Osteoblast (primary cell): Measurements from ENCODE around the gene NUDT19. TPM values are rescaled to one million over a fixed set of nuclear protein-coding genes. Genes with fewer than 3 reads are reported as not detected.

Experiments used
- DNase-seq: peaks from one replicate; pipeline ENCODE4 v3.0.0; 2011; ENCODE audit warnings: low spot score, mixed read lengths; ENCODE audit not compliant: insufficient read length; ENCODE audit errors: missing footprints
- H2AFZ ChIP-seq: 2 replicates; pipeline ENCODE4 v1.6.0; 2011; ENCODE audit warnings: mild to moderate bottlenecking, low read length
- H3K27ac ChIP-seq: 2 replicates; pipeline ENCODE4 v1.5.1; 2011; ENCODE audit warnings: mild to moderate bottlenecking, low read depth, low read length, moderate library complexity
- H3K27me3 ChIP-seq: 2 replicates; pipeline ENCODE4 v1.6.0; 2012; ENCODE audit warnings: mild to moderate bottlenecking, control low read depth, inconsistent platforms, low read length, moderate library complexity; ENCODE audit not compliant: insufficient read depth
- H3K36me3 ChIP-seq: 2 replicates; pipeline ENCODE4 v1.5.1; 2011; ENCODE audit warnings: mild to moderate bottlenecking, low read length, control low read depth, moderate library complexity; ENCODE audit not compliant: insufficient read depth
- H3K4me1 ChIP-seq: 2 replicates; pipeline ENCODE4 v1.5.1; 2011; ENCODE audit warnings: mild to moderate bottlenecking, low read length, control low read depth, moderate library complexity; ENCODE audit not compliant: insufficient read depth
- H3K4me2 ChIP-seq: 2 replicates; pipeline ENCODE4 v1.6.0; 2011; ENCODE audit warnings: mild to moderate bottlenecking, low read length; ENCODE audit not compliant: insufficient read depth
- H3K4me3 ChIP-seq: fragments of 200-600 bp; sonication (generic); 3 replicates; pipeline ENCODE4 v1.5.1; 2012; ENCODE audit warnings: mild to moderate bottlenecking, low read length, inconsistent platforms; ENCODE audit not compliant: insufficient read depth
- H3K79me2 ChIP-seq: 2 replicates; pipeline ENCODE4 v1.6.0; 2012; ENCODE audit warnings: mild to moderate bottlenecking, low read length, control low read depth, inconsistent platforms; ENCODE audit not compliant: insufficient read depth
- H3K9me3 ChIP-seq: 2 replicates; pipeline ENCODE4 v1.5.1; 2011; ENCODE audit warnings: low read depth, low read length, control low read depth
- H4K20me1 ChIP-seq: 2 replicates; pipeline ENCODE4 v1.6.0; 2012; ENCODE audit warnings: mild to moderate bottlenecking, low read length, control low read depth; ENCODE audit not compliant: insufficient read depth
- CTCF ChIP-seq: IDR thresholded peaks from 2 replicates; pipeline ENCODE4 v1.5.1; 2011; ENCODE audit warnings: mild to moderate bottlenecking, low read depth, low read length, moderate library complexity; ENCODE audit errors: extremely low read depth
- total RNA-seq: library from RNA; depleted of rRNA; stranded (reverse); fragments of >200 nt; gene quantifications from 2 replicates; pipeline ENCODE4 v1.2.3, GENCODE V29; 2012

NUDT19 gene
- total RNA-seq, 1 donor = 8.3 TPM

GRCh38 chr19:32676186-32676894 lies 15.3 kb upstream of the NUDT19 start:
- H2AFZ ChIP-seq = peak overlapping the region; percentile 41
- no peak overlapping the region for H3K27ac ChIP-seq
- no peak for TF ChIP-seq CTCF

GRCh38 chr19:32676895-32677359 lies 14.7 kb upstream of the NUDT19 start:
- no peaks in the 10 kb centered on the region for H3K9me3 ChIP-seq
- H2AFZ ChIP-seq = no peak overlapping the region
- no peak overlapping the region for H3K4me2 ChIP-seq
- peaks cover 22% of the 10 kb centered on the region for H3K27me3 ChIP-seq
- peaks cover 24% of the 10 kb centered on the region for H4K20me1 ChIP-seq
- peaks cover 10% of the 10 kb centered on the region for H3K4me1 ChIP-seq
- H3K36me3 ChIP-seq = no peaks in the 10 kb centered on the region
- no peak for TF ChIP-seq CTCF
- H3K27ac ChIP-seq = no peak overlapping the region
- no peak overlapping the region for H3K4me3 ChIP-seq
- no peak for DNase-seq
- H3K79me2 ChIP-seq = peaks cover 30% of the 10 kb centered on the region

More at GRCh38 chr19:32676186-32676894, 15.3 kb upstream of the NUDT19 start:
- peak overlapping the region; percentile 96 for H3K4me3 ChIP-seq
- H3K9me3 ChIP-seq = no peaks in the 10 kb centered on the region
- peaks cover 22% of the 10 kb centered on the region for H3K27me3 ChIP-seq
- H4K20me1 ChIP-seq = peaks cover 28% of the 10 kb centered on the region
- no peaks in the 10 kb centered on the region for H3K36me3 ChIP-seq
- peak overlapping the region; percentile 80 for H3K4me2 ChIP-seq
- DNase-seq = no peak
- H3K79me2 ChIP-seq = peaks cover 36% of the 10 kb centered on the region
- peaks cover 10% of the 10 kb centered on the region for H3K4me1 ChIP-seq

GRCh38 chr19:32677657-32678056 lies 14.0 kb upstream of the NUDT19 start:
- peaks cover 23% of the 10 kb centered on the region for H3K79me2 ChIP-seq
- H3K27ac ChIP-seq = no peak overlapping the region
- H3K36me3 ChIP-seq = no peaks in the 10 kb centered on the region
- no peak overlapping the region for H2AFZ ChIP-seq
- no peak for TF ChIP-seq CTCF
- no peak for DNase-seq
- H4K20me1 ChIP-seq = peaks cover 17% of the 10 kb centered on the region
- peaks cover 10% of the 10 kb centered on the region for H3K4me1 ChIP-seq
- peaks cover 22% of the 10 kb centered on the region for H3K27me3 ChIP-seq
- H3K4me3 ChIP-seq = no peak overlapping the region
- no peak overlapping the region for H3K4me2 ChIP-seq
- no peaks in the 10 kb centered on the region for H3K9me3 ChIP-seq

GRCh38 chr19:32680986-32681385 lies 10.6 kb upstream of the NUDT19 start:
- Histone ChIP-seq H3K79me2 (no peaks in the 10 kb centered on the region), H3K4me1 (no peaks in the 10 kb centered on the region), H3K9me3 (no peaks in the 10 kb centered on the region), H3K36me3 (no peaks in the 10 kb centered on the region), H2AFZ (no peak overlapping the region), H3K4me2 (no peak overlapping the region), H3K27me3 (peaks cover 20% of the 10 kb centered on the region), H3K4me3 (no peak overlapping the region), H4K20me1 (no peaks in the 10 kb centered on the region), H3K27ac (no peak overlapping the region)
- no peak for DNase-seq
- TF ChIP-seq CTCF = no peak
